Fibroblast of skin of left biceps (primary cell): ENCODE data around the gene CACHD1.

Experiments used
- DNase-seq, 2 experiments: peaks; one replicate each; pipeline ENCODE4 v3.0.0-alpha.2; 2013; ENCODE audit warnings: low read depth in 2 of 2

Gene CACHD1

GRCh38 chr1:64523413-64524337 lies 53.7 kb downstream of the CACHD1 start:
- DNase-seq: no peak

GRCh38 chr1:64524614-64525013 lies 54.7 kb downstream of the CACHD1 start:
- no peak for DNase-seq

GRCh38 chr1:64525116-64525686 lies 55.3 kb downstream of the CACHD1 start:
- DNase-seq: no peak

- no peak for DNase-seq
Measured at GRCh38 chr1:64526312-64526711, 56.4 kb downstream of the CACHD1 start.

GRCh38 chr1:64527165-64527564 lies 57.2 kb downstream of the CACHD1 start:
- no peak for DNase-seq

- DNase-seq: no peak
Measured at GRCh38 chr1:64527786-64528185, 57.9 kb downstream of the CACHD1 start.

- no peak for DNase-seq
Measured at GRCh38 chr1:64530969-64531692, 61.2 kb downstream of the CACHD1 start.

- DNase-seq: no peak
Measured at GRCh38 chr1:64532646-64533045, 62.7 kb downstream of the CACHD1 start.

- DNase-seq: no peak
Measured at GRCh38 chr1:64535938-64536835, 66.3 kb downstream of the CACHD1 start.

GRCh38 chr1:64536836-64537490 lies 67.0 kb downstream of the CACHD1 start:
- DNase-seq: no peak

GRCh38 chr1:64537942-64538341 lies 68.0 kb downstream of the CACHD1 start:
- no peak for DNase-seq

- no peak for DNase-seq
Measured at GRCh38 chr1:64538389-64538788, 68.5 kb downstream of the CACHD1 start.

- no peak for DNase-seq
Measured at GRCh38 chr1:64539289-64539688, 69.4 kb downstream of the CACHD1 start.

- DNase-seq: no peak
Measured at GRCh38 chr1:64539781-64540218, 69.9 kb downstream of the CACHD1 start.

GRCh38 chr1:64540265-64540791 lies 70.4 kb downstream of the CACHD1 start:
- peak in 1 of 2 experiments; percentile 30 for DNase-seq

- DNase-seq: no peak
Measured at GRCh38 chr1:64542118-64542517, 72.2 kb downstream of the CACHD1 start.

- no peak for DNase-seq
Measured at GRCh38 chr1:64543831-64544230, 73.9 kb downstream of the CACHD1 start.

GRCh38 chr1:64545118-64545843 lies 75.4 kb downstream of the CACHD1 start:
- DNase-seq: no peak

GRCh38 chr1:64546013-64546412 lies 76.1 kb downstream of the CACHD1 start:
- no peak for DNase-seq
